Left renal cortex interstitium (tissue), 4 donors: ENCODE data around the gene CCDC86. TPM values are rescaled to one million over a fixed set of nuclear protein-coding genes. Genes with fewer than 3 reads are reported as not detected.
"Not testable (repeated sequence)": the region's sequence is repeated elsewhere in the genome, so short reads cannot be mapped to it uniquely, and the experiment has no call there.

Experiments used
- DNase-seq, 4 donors: peaks; one replicate each; pipeline ENCODE4 v3.0.0-alpha.2; 2013; ENCODE audit warnings: low read depth in 4 of 4, low spot score in 2 of 4, missing footprints in 1 of 4
- polyA plus RNA-seq, 4 donors: library from polyadenylated mRNA; unstranded; fragments of 120-200 nt; gene quantifications; one replicate each; pipeline ENCODE4 v1.2.1, GENCODE V29; 2013; ENCODE audit not compliant: insufficient read length in 4 of 4

CCDC86 gene, protein sequence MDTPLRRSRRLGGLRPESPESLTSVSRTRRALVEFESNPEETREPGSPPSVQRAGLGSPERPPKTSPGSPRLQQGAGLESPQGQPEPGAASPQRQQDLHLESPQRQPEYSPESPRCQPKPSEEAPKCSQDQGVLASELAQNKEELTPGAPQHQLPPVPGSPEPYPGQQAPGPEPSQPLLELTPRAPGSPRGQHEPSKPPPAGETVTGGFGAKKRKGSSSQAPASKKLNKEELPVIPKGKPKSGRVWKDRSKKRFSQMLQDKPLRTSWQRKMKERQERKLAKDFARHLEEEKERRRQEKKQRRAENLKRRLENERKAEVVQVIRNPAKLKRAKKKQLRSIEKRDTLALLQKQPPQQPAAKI
- 10 to 100 TPM; 15.9 to 25.8 (median 22.0) TPM for polyA plus RNA-seq

DNA sequence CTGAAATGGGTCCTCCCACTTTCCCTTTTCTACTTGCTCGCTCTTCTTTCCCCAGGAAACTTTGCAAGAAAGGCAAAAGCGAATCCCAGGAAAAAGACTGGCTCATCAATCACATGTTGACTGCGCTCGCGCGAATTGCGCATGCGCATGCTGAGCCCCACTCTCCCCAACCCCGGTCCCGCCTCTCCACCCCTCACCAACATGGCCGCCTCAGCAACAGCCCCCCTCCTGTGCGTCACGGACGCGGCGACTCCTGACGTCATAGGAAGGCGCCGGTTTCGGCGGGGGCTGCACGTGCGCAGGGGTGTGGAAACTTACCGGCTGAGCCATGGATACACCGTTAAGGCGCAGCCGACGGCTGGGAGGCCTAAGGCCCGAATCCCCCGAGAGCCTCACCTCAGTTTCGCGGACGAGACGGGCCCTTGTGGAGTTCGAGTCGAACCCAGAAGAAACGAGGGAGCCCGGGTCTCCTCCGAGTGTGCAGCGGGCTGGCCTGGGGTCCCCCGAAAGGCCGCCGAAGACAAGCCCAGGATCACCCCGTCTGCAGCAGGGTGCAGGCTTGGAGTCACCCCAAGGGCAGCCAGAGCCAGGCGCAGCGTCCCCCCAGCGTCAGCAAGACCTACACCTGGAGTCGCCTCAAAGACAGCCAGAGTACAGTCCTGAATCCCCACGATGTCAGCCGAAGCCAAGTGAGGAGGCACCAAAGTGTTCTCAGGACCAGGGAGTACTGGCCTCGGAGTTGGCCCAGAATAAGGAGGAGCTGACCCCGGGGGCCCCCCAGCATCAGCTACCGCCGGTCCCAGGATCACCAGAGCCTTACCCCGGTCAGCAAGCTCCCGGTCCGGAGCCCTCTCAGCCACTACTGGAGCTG, at the start of gene CCDC86:
TSS of gene CCDC86 (plus strand) at position 317 of the 871 bp plus-strand sequence. CDS start at position 329, 12 bp downstream.
- DNase-seq, result peak; percentile 81 to 94 (median 92)

DNA sequence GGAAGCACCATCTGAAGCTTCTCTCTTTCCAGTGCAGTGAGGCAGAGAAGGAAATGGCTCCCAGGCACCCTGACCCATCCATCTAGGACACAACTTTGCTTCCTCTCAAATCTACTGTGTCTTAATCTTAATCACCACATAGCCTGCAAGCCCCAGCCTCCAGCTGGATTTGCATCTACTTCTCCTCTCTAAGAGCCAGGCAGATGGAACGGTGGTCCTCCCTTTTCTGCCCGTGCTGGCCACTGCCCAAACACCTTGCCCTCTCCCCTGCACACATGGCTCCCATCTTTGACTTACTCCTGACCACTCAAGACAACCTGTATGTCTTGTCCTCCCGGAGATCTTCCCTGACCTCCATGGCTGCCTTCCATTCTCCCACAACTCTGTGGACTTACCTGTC, 49.4 kb upstream of the CCDC86 start:
- no peak for DNase-seq

DNA sequence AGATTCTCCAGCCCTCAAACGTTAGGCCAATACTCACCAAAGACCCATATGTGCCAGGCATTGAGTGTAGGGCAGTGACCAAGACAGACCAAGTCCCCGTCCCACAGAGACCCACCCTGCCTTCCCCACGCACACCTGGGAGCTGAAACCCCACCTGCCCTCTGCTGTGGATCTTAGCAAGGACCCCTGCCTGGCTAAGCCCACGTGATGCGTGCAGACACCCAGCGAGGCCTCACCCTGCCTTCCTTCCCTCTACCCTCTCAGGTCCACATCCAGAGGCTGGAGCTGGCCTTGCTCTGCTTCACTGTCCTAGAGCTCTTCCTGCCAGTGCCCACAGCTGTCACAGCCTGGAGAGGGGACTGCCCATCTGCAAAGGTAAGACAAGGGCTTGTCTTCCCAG, 46.6 kb upstream of the CCDC86 start:
- DNase-seq, result no peak

DNA sequence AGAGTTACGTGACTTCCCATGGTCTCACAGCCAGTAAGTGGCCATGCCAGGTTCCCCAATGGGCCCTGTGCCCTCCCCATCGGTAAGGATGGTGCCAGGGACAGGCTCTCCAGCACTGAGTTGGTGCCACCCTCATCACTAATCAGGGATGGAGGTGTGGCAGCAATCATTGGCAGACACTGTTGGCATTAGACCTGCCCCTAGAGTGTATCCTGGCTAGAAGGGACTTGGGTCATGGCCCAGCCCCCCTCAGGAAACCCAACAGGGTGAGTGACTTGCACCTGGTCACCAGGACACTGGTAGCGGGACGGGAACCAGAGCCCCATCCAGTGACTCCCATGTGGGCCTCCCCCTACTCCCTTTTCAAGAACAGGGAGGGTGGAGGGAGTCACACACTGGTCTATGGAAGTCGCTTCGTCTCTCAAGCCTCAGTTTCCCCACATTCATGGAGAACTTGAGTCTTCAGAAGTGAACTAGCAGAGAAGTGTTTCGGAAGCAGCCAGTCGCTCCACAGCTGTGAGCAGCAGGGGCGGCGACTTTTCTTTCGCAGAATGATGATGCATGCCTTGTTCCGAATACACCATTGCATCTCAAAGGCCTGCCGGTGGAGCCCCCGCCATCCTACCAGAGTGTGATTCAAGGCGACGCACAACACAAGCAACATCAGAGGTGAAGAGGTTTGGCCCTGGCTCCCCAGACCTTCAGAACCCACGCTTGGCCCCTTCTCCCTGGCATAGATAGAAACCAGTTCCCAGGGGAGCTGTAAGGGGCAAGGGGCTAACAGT, 43.9 kb upstream of the CCDC86 start:
- no peak for DNase-seq

DNA sequence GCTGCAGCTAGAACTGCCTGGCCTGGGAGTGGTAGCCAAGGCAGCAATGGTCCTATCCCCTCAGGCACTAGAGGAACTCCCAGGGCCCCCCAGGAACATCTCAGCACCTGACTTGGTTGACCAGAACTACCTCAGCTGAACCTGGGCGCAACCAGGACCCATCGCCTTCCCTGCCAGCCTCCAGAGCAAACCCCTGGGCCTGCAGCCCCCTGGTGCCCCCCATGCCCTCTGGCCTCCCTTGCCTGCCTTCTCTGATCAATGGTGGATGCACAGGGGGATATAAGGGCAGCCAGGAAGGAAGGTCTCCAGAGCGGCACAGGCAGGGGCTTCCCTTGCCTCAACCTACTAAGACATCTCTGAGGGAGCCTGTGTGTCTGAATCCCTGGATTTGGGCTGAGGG, 43.3 kb upstream of the CCDC86 start:
- DNase-seq, result no peak

DNA sequence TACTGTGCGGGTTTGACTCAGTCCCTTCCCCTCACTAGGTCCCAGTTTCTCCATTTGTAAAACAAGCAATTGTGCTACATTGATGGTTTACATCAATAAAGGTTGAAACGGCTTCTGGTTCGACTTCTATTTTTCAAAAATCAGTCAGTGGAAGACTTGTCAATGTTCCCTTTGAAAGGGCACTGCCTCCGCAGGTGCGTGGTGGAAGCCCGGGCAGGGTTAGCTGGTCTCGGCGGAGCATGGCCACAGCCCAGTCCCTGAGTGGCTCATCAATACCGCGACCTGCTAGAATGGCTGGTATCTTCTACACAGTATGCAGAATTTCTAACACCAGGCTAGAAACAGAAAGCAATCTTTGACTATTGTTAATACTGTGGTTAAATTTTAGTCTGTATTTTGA, 40.7 kb upstream of the CCDC86 start:
- DNase-seq, result no peak

DNA sequence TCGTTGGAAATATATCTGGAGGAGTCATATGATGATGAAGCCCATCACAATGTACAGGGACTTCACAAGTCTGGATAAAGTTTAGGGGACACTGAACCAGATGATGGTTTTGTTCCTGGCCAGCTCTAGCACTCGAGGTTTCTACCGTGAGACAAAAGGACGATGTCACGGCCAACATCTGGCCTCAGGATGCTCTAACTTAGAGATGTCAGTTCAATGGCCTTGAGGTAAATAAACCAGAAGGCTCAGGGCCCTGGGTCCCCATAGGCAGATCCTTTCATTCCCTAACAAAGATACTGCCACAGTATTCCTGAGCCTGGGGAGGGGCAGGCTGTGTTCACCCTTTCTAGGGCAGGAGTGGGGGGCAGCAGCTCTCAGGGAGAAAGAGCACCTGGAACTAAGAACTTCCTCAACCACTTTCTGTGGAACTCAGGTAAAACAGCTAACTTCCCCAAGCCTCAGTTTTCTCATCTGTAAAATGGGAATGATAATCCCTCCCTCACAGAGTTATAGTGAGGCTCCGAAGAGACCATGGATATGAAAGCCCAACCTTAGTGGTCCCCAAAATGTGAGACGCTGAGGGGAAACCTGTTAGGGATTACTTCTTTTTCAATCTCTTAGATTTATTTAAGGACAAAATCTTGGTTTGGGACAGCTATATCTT, 38.5 kb upstream of the CCDC86 start:
- no peak for DNase-seq

DNA sequence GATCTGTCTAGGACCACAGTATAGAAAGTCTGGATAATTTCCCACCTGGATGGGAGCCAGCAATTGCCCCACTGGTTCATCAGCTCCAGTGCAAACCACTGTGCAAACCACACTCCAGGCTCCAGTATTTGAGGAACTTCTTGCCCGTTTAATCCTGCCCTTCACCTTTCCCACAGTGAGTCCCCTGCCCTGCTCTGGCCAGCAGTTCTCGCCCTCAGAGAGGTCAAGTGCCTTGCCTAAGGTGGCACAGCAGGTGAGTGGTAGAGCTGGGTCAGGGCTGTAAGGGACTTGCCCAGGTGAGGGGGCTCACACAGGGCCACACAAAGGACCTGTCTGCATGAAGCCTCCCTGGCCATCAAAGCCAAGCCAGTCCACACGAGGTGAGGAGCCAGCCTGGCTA, 32.7 kb upstream of the CCDC86 start:
- DNase-seq, result no peak

DNA sequence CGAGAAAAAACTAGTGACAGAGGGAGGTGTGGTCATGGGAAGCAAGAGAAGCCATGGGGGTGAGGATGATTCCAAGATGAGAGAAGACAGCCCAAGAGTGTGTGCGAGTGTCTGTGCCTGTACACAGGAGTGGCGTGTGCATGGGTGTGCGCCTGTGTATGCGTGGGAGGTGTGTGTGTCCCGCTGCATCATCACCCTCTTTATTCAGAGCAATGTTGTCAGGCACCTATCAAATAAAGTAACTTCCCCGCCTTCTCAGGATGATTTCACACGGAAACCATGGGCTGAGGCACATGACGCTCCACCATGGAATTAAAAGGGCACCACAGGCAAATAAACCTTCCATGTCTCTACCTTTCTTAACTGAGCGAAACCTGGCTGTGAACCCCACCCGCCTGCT, 32.2 kb upstream of the CCDC86 start:
- no peak for DNase-seq

DNA sequence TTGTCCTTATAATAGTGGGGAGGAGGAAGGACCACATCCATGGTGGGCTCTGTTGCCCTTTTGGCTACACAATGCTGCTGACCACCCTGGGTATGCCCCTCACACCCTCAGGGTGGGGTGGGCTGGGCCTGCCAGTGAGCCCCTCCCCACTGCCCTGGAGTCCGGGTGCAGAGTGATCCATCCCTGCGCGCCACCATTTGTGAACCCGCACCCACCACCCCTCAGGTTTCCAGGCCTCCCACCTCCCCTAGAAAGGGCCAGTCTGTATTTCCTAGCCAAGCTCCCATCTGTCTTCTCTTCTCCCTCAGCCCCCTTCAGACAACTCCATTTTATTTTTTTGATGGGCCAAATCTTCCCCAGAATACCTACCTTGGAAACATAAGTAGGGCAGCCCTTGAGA, 31.8 kb upstream of the CCDC86 start:
- DNase-seq, result no peak

DNA sequence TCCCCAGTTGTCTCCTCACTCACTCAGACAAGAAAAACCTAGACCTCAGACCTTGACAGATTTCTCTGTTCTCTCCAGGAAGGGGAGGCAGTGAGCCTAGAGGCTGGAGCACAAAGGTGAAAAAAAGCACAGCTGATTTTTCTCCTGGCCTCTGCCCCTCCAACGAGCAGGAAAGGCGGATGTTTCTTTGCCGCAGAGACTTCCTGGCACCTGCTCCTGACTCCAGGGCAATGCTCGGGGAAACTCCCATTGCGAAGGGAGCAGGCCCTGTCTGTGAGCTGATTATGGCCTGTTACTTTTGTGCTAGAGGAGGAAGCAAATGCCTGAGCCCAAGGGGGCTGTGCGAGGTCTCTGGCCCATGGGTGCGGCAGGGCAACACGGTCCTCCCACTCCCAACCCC, 31.3 kb upstream of the CCDC86 start:
- DNase-seq, result no peak

DNA sequence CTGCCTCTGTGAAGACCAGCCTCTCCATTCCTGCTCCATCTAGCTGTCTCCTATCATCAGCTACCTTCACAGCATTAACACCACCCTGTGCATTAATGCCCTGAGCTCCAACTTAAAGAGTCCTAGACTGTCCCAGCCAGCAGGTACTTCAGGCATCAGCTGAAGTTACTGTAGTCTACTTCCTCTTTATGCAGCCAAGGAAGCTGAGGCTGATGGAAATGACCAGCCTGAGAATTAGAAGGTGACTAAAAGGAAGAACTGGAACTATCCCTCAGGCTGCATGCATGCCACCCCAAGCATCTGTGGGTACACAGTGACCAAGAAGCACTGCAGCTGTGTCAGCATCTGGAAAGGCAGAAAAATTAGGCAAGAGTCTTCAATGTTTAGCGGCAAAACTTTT, 28.6 kb upstream of the CCDC86 start:
- DNase-seq, result no peak

DNA sequence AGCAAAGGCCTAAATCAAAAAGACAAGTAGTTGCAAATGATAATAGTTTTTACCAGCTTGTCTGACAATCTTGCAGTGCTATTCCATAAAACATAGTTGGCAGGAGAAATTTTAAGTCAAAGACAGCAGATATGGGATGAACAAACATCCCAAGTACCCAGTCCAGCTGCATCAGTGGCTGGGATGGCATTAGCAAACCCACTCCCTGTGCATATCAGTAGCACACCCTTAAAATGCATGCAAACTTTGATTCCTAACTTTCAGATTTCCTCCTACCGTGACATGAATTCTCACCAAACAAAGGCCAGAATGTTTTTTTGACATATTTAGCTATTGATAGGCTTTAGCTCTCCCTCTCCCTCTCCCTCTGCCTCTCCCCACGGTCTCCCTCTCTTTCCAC, 27.8 kb upstream of the CCDC86 start:
- DNase-seq, result no peak

DNA sequence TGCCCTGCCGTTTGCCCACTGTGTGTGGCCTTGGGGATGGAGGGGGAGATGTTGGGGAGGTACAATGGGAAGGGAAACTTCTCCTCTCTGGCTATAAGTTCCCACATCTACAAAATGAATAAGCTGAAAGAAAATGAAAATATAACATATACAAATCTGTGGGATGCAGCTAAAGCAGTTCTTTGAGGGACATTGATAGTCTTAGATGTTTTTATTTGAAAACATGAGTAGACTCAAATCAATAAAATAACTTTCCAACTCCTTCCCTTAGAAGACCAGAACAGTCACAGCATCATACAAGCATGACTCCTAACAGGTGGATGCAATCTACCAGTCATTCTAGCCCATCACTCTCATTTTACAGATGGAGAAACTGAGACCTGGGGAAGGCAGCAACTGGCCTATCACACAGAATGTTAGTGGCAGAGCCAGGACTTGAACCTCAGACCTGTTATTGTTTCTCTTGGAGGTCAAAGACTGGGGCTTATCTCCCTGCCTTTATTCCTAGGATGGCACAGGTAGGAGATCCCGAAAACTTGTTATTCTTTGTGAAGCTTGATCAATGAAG, 25.2 kb upstream of the CCDC86 start:
- DNase-seq, result no peak

DNA sequence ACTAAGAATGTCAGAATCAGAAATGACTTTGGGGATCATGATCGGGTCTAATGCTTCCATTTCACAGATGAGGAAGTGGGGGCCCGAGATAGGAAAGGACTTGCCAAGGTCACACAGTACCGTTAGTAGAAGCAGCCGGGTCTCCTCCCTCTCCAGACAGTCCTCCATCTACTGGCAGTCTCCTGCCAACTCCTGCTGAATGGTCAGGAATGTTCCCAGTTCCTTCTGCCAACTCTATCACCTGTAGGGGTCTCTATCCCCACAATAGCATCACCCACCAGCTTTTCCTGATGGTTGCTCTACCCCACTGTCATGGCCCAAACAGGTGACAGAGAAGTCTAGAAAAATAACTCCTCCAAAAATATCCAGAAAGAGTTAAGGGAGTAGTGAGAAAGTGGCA, 23.9 kb upstream of the CCDC86 start:
- no peak for DNase-seq

DNA sequence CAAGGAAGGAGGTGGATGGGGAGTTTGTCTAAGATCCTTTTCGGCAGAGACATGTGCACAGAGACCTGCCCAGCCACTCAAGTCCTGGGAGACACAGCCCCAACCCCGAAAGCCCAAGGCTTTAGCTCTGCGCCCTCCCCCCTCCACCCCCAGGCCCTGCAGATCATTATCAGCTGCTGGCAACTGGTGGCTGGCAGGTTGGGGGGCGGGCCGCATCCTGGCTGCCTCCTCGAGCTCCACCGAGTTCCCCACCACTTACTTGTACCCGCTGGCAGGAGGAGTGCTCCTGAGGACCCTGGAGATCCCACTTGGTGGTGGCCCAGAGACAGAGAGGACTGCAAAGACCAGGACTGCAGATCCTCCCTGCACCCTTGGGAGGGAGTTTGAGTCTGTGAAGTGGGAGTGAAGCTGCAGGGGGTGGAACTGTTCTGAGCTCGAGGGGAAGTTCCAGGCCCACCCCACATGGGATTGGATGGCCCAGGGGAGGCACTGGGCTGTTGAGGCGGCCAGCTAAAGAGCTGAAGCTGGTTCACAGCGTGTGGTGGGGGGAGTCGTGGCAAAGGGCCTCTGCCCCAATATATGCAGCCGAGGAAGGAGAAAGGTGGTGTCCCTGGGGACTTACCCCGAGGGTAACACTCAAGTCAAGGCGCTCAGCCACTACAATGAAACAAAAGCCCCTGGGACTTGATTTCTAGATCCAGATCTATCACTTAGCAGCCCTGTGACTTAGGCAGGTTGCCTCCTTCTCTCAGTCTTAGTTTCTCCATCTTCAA, 19.9 kb upstream of the CCDC86 start:
- DNase-seq, result no peak

DNA sequence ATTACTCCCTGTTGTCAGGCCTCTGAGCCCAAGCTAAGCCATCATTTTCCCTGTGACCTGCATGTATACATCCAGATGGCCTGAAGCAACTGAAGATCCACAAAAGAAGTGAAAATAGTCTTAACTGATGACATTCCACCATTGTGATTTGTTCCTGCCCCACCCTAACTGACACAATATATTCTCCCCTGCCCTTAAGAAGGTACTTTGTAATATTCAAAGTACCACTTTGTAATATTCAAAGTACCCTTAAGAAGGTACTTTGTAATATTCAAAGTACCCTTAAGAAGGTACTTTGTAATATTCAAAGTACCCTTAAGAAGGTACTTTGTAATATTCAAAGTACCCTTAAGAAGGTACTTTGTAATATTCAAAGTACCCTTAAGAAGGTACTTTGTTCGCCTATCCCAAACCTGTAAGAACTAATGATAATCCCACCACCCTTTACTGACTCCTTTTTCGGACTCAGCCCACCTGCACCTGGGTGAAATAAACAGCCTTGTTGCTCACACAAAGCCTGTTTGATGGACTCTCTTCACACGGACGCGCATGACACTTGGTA, 18.1 kb upstream of the CCDC86 start:
- not testable (repeated sequence) for DNase-seq

DNA sequence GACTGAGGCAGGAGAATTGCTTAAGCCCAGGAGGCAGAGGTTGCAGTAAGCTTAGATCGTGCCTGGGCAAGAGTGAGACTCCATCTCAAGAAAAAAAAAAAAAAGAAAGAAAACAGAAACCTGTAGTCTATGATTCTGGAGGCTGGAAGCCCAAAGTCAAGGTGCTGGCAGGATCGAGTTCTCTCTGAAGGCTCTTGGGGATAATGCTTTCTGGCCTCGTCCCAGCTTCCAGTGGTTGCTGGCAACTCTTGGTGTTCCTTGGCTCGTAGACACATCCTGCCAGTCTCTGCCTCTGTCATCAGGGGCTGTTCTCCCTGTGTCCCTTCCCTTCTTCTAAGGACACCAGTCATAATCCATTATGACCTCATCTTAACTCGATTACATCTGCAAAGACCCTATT, 16.8 kb upstream of the CCDC86 start:
- DNase-seq, result no peak

DNA sequence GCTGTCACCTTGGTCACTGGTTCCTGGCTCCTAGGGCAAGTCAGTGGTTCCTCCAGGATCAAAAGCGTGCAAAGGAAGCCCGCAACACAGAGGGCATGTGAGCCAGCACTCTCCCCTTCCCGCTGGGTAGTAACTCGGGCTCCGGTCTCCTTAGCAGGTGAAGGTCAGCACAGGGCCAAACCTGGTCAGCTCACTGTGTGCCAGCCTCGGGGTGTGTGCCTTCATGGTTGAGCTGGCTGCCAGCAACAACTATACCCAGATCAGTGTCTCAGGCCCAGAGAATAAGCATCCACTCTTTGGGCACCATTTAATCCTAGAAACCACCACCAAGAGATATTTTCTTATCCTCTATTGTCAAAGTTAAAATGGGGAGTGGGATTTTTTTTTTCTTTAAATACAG, 16.1 kb upstream of the CCDC86 start:
- DNase-seq, result no peak
